Measurements from ENCODE around the gene TSN.

DNA sequence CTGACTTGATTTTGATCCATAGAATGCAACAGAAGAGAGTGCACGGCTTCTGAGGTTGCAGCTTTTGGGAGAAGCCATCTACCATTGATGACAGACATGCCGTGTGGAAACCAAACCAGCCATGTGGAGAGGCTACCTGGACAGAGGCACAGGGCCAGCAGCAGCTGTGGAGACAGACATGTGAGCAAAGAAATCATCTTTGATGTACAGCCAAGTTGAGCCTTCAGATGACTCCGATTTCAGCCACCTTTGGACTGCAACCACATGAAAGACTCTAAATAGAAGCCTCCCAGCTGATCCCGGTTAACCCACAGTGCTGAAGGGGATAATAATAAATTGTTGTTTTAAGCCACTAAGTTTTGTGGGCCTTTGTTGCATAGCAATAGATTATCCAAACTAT lies 54.2 kb downstream of the TSN start:
- TF ChIP-seq, protein P1, sequence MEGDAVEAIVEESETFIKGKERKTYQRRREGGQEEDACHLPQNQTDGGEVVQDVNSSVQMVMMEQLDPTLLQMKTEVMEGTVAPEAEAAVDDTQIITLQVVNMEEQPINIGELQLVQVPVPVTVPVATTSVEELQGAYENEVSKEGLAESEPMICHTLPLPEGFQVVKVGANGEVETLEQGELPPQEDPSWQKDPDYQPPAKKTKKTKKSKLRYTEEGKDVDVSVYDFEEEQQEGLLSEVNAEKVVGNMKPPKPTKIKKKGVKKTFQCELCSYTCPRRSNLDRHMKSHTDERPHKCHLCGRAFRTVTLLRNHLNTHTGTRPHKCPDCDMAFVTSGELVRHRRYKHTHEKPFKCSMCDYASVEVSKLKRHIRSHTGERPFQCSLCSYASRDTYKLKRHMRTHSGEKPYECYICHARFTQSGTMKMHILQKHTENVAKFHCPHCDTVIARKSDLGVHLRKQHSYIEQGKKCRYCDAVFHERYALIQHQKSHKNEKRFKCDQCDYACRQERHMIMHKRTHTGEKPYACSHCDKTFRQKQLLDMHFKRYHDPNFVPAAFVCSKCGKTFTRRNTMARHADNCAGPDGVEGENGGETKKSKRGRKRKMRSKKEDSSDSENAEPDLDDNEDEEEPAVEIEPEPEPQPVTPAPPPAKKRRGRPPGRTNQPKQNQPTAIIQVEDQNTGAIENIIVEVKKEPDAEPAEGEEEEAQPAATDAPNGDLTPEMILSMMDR (IDR thresholded peaks at IDR 0.05), result no peak
- no peak for TF ChIP-seq POLR2A (IDR thresholded peaks at IDR 0.05)
